HEK293T (cell line): ENCODE results near the gene JARID2.

Source experiments
- BHLHE40 ChIP-seq: fragments of 450-650 bp; IDR thresholded peaks from 2 replicates; pipeline ENCODE4 v1.6.1; 2016; ENCODE audit warnings: mild to moderate bottlenecking, moderate library complexity, borderline replicate concordance
- FOXA1 ChIP-seq: fragments of 450-650 bp; IDR thresholded peaks from 2 replicates; pipeline ENCODE4 v1.6.1; 2016; ENCODE audit warnings: mild to moderate bottlenecking
- NFRKB ChIP-seq: fragments of 450-650 bp; IDR thresholded peaks from 2 replicates; pipeline ENCODE4 v1.6.1; 2016; ENCODE audit warnings: mild to moderate bottlenecking, moderate library complexity
- SUZ12 ChIP-seq: fragments of 450-650 bp; IDR thresholded peaks from 2 replicates; pipeline ENCODE4 v1.6.1; 2016; ENCODE audit warnings: mild to moderate bottlenecking

DNA sequence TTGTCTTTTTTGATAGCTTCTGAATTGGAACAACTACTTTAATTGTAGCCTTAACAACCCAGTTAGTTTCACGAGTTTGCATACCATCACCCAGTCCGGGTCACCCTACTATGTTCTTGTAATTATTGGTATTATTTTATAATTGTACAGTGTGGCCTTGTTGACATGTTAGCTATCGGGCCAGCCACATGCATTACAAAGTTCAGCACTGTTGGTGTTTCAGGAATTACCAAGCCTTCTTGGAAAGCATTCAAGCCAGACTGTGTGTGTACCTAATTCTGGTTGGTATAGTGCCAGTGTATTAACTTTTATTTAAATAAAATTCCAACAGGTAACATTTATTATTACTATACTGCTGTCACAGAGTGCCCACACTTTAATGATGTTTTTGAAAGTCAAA, 150.9 kb downstream of the JARID2 start:
- TF ChIP-seq SUZ12 (no peak), NFRKB (no peak), FOXA1 (no peak), BHLHE40 (no peak)
